Neural progenitor cell (in vitro differentiated cells): Measurements from ENCODE around the gene CBY1.

Experiments used
- EZH2 ChIP-seq: fragments of 200-600 bp; sonication (generic); IDR thresholded peaks from 2 replicates; pipeline ENCODE4 v1.6.1; 2017; ENCODE audit warnings: antibody characterized with exemption, mild to moderate bottlenecking, moderate library complexity
- TF ChIP-seq, protein P1 (sequence below): fragments of 200-600 bp; sonication (generic); IDR thresholded peaks from 2 replicates; pipeline ENCODE4 v1.5.1; 2017; ENCODE audit warnings: antibody characterized with exemption, mild to moderate bottlenecking

DNA sequence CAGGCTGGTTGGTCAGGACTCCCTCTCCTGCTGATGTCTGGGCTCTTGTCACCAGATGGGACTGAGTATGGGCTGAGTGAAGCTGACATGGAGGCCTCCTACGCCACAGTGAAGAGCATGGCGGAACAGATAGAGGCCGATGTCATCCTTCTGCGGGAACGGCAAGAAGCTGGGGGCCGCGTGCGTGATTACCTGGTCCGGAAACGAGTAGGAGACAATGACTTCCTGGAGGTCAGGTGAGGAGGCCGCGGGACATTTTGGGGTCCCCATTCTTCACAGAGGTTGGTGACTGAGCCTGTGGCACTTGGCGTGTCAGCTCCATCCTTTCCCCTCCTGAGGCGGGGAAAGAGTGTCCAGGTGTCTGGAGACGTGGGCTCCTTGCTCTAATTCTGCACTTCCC lies 59.4 kb downstream of the CBY1 start:
- TF ChIP-seq, protein P1, sequence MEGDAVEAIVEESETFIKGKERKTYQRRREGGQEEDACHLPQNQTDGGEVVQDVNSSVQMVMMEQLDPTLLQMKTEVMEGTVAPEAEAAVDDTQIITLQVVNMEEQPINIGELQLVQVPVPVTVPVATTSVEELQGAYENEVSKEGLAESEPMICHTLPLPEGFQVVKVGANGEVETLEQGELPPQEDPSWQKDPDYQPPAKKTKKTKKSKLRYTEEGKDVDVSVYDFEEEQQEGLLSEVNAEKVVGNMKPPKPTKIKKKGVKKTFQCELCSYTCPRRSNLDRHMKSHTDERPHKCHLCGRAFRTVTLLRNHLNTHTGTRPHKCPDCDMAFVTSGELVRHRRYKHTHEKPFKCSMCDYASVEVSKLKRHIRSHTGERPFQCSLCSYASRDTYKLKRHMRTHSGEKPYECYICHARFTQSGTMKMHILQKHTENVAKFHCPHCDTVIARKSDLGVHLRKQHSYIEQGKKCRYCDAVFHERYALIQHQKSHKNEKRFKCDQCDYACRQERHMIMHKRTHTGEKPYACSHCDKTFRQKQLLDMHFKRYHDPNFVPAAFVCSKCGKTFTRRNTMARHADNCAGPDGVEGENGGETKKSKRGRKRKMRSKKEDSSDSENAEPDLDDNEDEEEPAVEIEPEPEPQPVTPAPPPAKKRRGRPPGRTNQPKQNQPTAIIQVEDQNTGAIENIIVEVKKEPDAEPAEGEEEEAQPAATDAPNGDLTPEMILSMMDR, result no peak
- TF ChIP-seq EZH2, result no peak
